Panc1 (cell line): ENCODE results near the gene C19orf12. TPM values are rescaled to one million over a fixed set of nuclear protein-coding genes. Genes with fewer than 3 reads are reported as not detected.

Experiments used
- ATAC-seq: fragments of 200-7000 bp; cut with Tn5 transposase; 2 replicates; pipeline ENCODE4 v1.9.1; 2020; ENCODE audit warnings: mild to moderate bottlenecking, moderate library complexity
- BruUV-seq: library from RNA; stranded (reverse); fragments of 400-500 nt; replicated peaks from 2 replicates; lab custom pipeline; 2021; lab: Mats Ljungman, UMichigan
- CTCF ChIA-PET: fragments of 300-600 bp; sonication (Branson Sonifier 250); formaldehyde crosslinking; loops from one replicate; lab custom pipeline; 2022; ENCODE audit warnings: antibody characterized with exemption; lab: Charles Lee
- POLR2A ChIA-PET: fragments of 300-600 bp; sonication (Branson Sonifier 250); formaldehyde crosslinking; loops from one replicate; lab custom pipeline; 2022; ENCODE audit warnings: antibody characterized with exemption; lab: Charles Lee
- DNase-seq: peaks from one replicate; pipeline ENCODE4 v3.0.0-alpha.2; 2010; ENCODE audit warnings: low read depth, low spot score
- H3K27ac ChIP-seq: 2 replicates; pipeline ENCODE4 v1.5.1; 2011; ENCODE audit warnings: mild to moderate bottlenecking, low read length, inconsistent platforms
- H3K27me3 ChIP-seq: fragments of 200-500 bp; sonication (Bioruptor generic); 2 replicates; pipeline ENCODE4 v1.6.0; 2014; ENCODE audit warnings: low read length, inconsistent platforms; ENCODE audit not compliant: control insufficient read depth, insufficient read depth
- H3K36me3 ChIP-seq: fragments of 200-500 bp; sonication (Bioruptor generic); 2 replicates; pipeline ENCODE4 v1.5.1; 2014; ENCODE audit warnings: inconsistent platforms, mild to moderate bottlenecking, low read length, moderate library complexity; ENCODE audit not compliant: control insufficient read depth, insufficient read depth
- H3K4me1 ChIP-seq: 2 replicates; pipeline ENCODE4 v1.5.1; 2011; ENCODE audit warnings: inconsistent platforms, mild to moderate bottlenecking, low read length, moderate library complexity; ENCODE audit not compliant: control insufficient read depth, insufficient read depth
- H3K4me3 ChIP-seq, 2 experiments: 2 replicates each; pipeline ENCODE4 v1.5.1; 2011 to 2012; ENCODE audit warnings: low read depth in 2 of 2, low read length in 2 of 2, mild to moderate bottlenecking in 2 of 2, inconsistent platforms in 1 of 2, moderate library complexity in 1 of 2
- H3K9me3 ChIP-seq: fragments of 200-500 bp; sonication (Bioruptor generic); 2 replicates; pipeline ENCODE4 v1.5.1; 2014; ENCODE audit warnings: low read depth, mild to moderate bottlenecking, inconsistent platforms, low read length, moderate library complexity; ENCODE audit not compliant: control insufficient read depth, insufficient read depth
- POLR2AphosphoS5 ChIP-seq: IDR thresholded peaks from 2 replicates; pipeline ENCODE4 v1.6.1; 2012; ENCODE audit warnings: mild to moderate bottlenecking, low read depth, low read length, moderate library complexity
- SIN3A ChIP-seq: IDR thresholded peaks from 2 replicates; pipeline ENCODE4 v1.6.1; 2012; ENCODE audit warnings: low read depth, mild to moderate bottlenecking, low read length, moderate library complexity, borderline replicate concordance; ENCODE audit not compliant: insufficient read depth
- TCF7L2 ChIP-seq: IDR thresholded peaks from 2 replicates; pipeline ENCODE4 v1.6.1; 2011; ENCODE audit warnings: mild to moderate bottlenecking, low read depth, low read length, inconsistent platforms
- in situ Hi-C: cut with HindIII; loops from 2 replicates; pipeline ENCODE4 v1.10.0; 2016; ENCODE audit warnings: low sequenced_read_pairs, low pct_unique_long_range_greater_than_20kb
- intact Hi-C: fragments of 100-400 bp; cut with micrococcal nuclease; formaldehyde crosslinking; loops from one replicate; pipeline ENCODE4 v1.10.0; 2022; ENCODE audit not compliant: unreplicated experiment
- total RNA-seq: library from RNA; stranded (reverse); gene quantifications from one replicate; pipeline ENCODE4 v1.2.1, GENCODE V29; 2021; ENCODE audit not compliant: unreplicated experiment
- TF ChIP-seq, protein P1 (sequence below): fragments of 450-650 bp; IDR thresholded peaks from 2 replicates; pipeline ENCODE4 v1.5.1; 2017; ENCODE audit warnings: mild to moderate bottlenecking
- TF ChIP-seq, protein P2 (sequence below), 2 experiments: IDR thresholded peaks; 2 replicates each; pipeline ENCODE4 v1.6.1; 2011 to 2012; ENCODE audit warnings: low read depth in 2 of 2, control low read depth in 1 of 2, low read length in 1 of 2, mild to moderate bottlenecking in 1 of 2, moderate library complexity in 1 of 2; ENCODE audit not compliant: insufficient read depth in 1 of 2

Gene C19orf12
- total RNA-seq, 1 experiment from 2014 or later: 43.4 TPM

DNA sequence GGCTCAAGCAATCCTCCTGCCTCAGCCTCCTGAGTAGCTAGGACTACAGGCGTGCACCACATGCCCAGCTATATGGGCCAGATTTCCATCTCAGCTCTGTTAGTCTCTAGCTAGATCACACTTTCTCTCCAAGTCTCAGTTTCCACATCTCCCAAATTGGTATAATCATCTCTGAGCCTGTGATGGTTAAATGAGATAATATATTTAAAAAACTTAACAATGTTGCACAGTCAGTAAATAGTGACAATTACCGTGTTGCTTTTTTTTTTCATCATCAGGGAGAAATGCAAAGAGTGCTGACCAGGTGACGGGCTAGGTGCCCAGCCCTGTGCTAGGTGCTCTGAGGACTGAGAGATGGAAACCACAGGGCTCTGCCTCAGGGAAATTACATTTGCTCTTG lies 36.9 kb upstream of the C19orf12 start:
- no TSS peak for BruUV-seq
- Histone ChIP-seq H3K27ac (no peak overlapping the region), H3K27me3 (peaks cover 4% of the 10 kb centered on the region), H3K9me3 (no peaks in the 10 kb centered on the region), H3K36me3 (no peaks in the 10 kb centered on the region), H3K4me1 (no peaks in the 10 kb centered on the region), H3K4me3 (no peak overlapping the region)
- DNase-seq (no peak), ATAC-seq (no peak)
- in situ Hi-C loops (no loop called here), intact Hi-C loops (no loop called here)
- TF ChIP-seq POLR2AphosphoS5 (no peak), TCF7L2 (no peak), SIN3A (no peak)
- TF ChIP-seq, protein P1, sequence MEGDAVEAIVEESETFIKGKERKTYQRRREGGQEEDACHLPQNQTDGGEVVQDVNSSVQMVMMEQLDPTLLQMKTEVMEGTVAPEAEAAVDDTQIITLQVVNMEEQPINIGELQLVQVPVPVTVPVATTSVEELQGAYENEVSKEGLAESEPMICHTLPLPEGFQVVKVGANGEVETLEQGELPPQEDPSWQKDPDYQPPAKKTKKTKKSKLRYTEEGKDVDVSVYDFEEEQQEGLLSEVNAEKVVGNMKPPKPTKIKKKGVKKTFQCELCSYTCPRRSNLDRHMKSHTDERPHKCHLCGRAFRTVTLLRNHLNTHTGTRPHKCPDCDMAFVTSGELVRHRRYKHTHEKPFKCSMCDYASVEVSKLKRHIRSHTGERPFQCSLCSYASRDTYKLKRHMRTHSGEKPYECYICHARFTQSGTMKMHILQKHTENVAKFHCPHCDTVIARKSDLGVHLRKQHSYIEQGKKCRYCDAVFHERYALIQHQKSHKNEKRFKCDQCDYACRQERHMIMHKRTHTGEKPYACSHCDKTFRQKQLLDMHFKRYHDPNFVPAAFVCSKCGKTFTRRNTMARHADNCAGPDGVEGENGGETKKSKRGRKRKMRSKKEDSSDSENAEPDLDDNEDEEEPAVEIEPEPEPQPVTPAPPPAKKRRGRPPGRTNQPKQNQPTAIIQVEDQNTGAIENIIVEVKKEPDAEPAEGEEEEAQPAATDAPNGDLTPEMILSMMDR: no peak
- TF ChIP-seq, protein P2, sequence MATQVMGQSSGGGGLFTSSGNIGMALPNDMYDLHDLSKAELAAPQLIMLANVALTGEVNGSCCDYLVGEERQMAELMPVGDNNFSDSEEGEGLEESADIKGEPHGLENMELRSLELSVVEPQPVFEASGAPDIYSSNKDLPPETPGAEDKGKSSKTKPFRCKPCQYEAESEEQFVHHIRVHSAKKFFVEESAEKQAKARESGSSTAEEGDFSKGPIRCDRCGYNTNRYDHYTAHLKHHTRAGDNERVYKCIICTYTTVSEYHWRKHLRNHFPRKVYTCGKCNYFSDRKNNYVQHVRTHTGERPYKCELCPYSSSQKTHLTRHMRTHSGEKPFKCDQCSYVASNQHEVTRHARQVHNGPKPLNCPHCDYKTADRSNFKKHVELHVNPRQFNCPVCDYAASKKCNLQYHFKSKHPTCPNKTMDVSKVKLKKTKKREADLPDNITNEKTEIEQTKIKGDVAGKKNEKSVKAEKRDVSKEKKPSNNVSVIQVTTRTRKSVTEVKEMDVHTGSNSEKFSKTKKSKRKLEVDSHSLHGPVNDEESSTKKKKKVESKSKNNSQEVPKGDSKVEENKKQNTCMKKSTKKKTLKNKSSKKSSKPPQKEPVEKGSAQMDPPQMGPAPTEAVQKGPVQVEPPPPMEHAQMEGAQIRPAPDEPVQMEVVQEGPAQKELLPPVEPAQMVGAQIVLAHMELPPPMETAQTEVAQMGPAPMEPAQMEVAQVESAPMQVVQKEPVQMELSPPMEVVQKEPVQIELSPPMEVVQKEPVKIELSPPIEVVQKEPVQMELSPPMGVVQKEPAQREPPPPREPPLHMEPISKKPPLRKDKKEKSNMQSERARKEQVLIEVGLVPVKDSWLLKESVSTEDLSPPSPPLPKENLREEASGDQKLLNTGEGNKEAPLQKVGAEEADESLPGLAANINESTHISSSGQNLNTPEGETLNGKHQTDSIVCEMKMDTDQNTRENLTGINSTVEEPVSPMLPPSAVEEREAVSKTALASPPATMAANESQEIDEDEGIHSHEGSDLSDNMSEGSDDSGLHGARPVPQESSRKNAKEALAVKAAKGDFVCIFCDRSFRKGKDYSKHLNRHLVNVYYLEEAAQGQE (IDR thresholded peaks at IDR 0.05; ENCODE audit: insufficient read depth in 1 of 2, low read depth in 2 of 2, low read length in 1 of 2): no peak
- ChIA-PET POLR2A (interaction anchor here (0.7 kb wide), 2 partner anchors 50 to 882 kb away, joined by 5 to 9 read pairs; no protein-coding TSS in a partner anchor), CTCF (no interaction called here)

DNA sequence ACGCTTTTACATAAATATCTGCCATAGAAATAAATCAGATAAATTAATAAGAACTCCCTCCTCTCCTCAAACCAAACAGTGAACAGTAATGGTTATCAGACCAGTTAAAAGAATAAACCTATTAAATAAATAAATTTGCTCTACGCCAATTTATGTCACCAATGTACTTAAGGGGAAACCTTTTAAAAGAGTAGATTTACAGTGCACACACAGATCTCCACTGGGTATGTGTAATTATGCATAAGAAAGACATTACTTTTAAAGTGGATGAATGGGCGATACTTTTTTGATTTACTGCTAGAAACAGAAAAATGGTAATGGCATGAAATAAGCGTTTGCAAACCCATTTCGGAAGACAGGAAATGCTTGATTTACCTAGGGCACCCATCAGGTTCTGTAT lies 34.9 kb upstream of the C19orf12 start:
- no peak for ATAC-seq
- intact Hi-C loops (no loop called here), in situ Hi-C loops (no loop called here)
- no TSS peak for BruUV-seq
- peaks cover 4% of the 10 kb centered on the region for H3K27me3 ChIP-seq
- DNase-seq: no peak
- CTCF ChIA-PET: no interaction called here
- no peaks in the 10 kb centered on the region for H3K4me1 ChIP-seq
- no peaks in the 10 kb centered on the region for H3K36me3 ChIP-seq
- POLR2A ChIA-PET: interaction anchor here (0.7 kb wide), 1 partner anchor 130 kb away, joined by 5 read pairs; no protein-coding TSS in a partner anchor
- H3K4me3 ChIP-seq: no peak overlapping the region
- H3K27ac ChIP-seq: no peak overlapping the region
- H3K9me3 ChIP-seq: no peaks in the 10 kb centered on the region
- TF ChIP-seq TCF7L2: no peak

DNA sequence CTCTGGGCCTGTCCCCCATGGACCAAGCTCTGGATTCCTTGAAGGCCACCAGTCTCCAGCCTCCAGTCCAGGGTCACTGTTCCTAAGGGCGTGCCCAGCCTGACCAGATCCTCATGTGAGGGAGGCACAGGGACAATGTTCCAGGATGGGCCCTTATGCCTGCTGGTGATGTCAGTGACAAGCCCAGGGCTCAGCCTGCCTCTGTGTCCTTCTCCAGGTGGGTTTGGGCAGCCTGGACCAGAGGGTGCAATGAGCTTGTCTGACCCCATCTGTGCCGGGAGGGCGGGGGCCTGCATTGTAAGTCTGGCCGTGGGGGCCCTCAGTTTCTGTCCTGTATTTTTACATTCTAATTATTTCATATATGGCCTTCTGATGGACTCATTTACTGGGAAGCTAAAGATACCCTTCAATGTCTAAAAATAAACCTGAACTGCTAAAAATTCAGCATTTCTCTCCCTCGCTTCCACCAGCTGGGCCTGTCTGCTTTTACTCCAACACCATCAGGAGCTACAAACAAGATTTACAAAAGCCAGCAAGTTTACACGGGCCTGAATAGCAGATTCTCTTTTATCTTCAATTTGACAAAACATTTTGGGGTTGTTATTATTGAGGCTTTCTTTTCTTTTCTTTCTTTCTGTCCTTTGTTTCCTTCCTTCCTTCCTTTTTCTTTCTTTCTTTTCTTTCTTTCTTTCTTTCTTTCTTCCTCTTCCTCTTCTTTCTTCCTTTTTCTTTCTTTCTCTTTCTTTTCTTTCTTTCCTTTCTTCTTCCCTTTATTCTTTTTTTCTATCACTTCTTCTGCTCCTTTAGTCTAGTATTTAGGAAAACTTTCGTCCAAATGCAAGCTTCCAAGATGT lies 34.2 kb upstream of the C19orf12 start:
- no peak overlapping the region for H3K27ac ChIP-seq
- H3K4me1 ChIP-seq: no peaks in the 10 kb centered on the region
- POLR2A ChIA-PET: interaction anchor here (0.7 kb wide), 1 partner anchor 129 kb away, joined by 5 read pairs; no protein-coding TSS in a partner anchor
- peaks cover 4% of the 10 kb centered on the region for H3K27me3 ChIP-seq
- no peaks in the 10 kb centered on the region for H3K9me3 ChIP-seq
- no TSS peak for BruUV-seq
- intact Hi-C loops: no loop called here
- CTCF ChIA-PET: interaction anchor here (0.6 kb wide), 2 partner anchors 19 to 119 kb away, joined by 3 to 5 read pairs; no protein-coding TSS in a partner anchor
- no peaks in the 10 kb centered on the region for H3K36me3 ChIP-seq
- in situ Hi-C loops: no loop called here
- ATAC-seq (no peak), DNase-seq (no peak)
- TF ChIP-seq POLR2AphosphoS5 (no peak), SIN3A (no peak), TCF7L2 (no peak)
- H3K4me3 ChIP-seq: no peak overlapping the region
